H1 (cell line): ENCODE results near the gene OPRD1. TPM values are rescaled to one million over a fixed set of nuclear protein-coding genes. Genes with fewer than 3 reads are reported as not detected.

Experiments used
- ASH2L ChIP-seq: fragments of 200-600, 300-600 bp; sonication (generic); IDR thresholded peaks from one replicate; pipeline ENCODE4 v1.7.1; 2017; ENCODE audit warnings: low read length
- BCL11A ChIP-seq, 2 experiments: IDR thresholded peaks; one replicate each; pipeline ENCODE4 v1.6.1; 2011; ENCODE audit warnings: low read depth in 2 of 2, low read length in 2 of 2, mild to moderate bottlenecking in 2 of 2
- BRCA1 ChIP-seq: IDR thresholded peaks from 2 replicates; pipeline ENCODE4 v1.6.1; 2012; ENCODE audit warnings: low read depth, low read length, improper control_type of control experiment
- E2F6 ChIP-seq: IDR thresholded peaks from 2 replicates; pipeline ENCODE4 v1.6.1; 2012; ENCODE audit warnings: inconsistent platforms
- JUN ChIP-seq: IDR thresholded peaks from 2 replicates; pipeline ENCODE4 v1.6.1; 2011; ENCODE audit warnings: low read depth, mild to moderate bottlenecking, improper control_type of control experiment, low read length
- MAX ChIP-seq: IDR thresholded peaks from 2 replicates; pipeline ENCODE4 v1.6.1; 2012; ENCODE audit warnings: inconsistent platforms
- RNF2 ChIP-seq: fragments of 200-900, 300-1000 bp; sonication (generic); IDR thresholded peaks from 2 replicates; pipeline ENCODE4 v1.7.1; 2016; ENCODE audit warnings: borderline replicate concordance, low read depth, mild to moderate bottlenecking, antibody characterized with exemption, low read length; ENCODE audit not compliant: poor library complexity, severe bottlenecking; ENCODE audit errors: missing control alignments
- RXRA ChIP-seq: IDR thresholded peaks from 2 replicates; pipeline ENCODE4 v1.6.1; 2011; ENCODE audit warnings: low read depth, mild to moderate bottlenecking, low read length, moderate library complexity; ENCODE audit not compliant: insufficient read depth
- SIN3A ChIP-seq, 2 experiments: IDR thresholded peaks in 1 of 2; conservative IDR thresholded peaks in 1 of 2; 2 replicates each; pipeline ENCODE4 v1.6.1; 2011 to 2012; ENCODE audit warnings: low read length in 2 of 2, improper control_type of control experiment in 1 of 2, low read depth in 1 of 2, mild to moderate bottlenecking in 1 of 2
- SIRT6 ChIP-seq: IDR thresholded peaks from one replicate; pipeline ENCODE4 v1.7.1; 2012; ENCODE audit warnings: low read length, inconsistent platforms
- SP4 ChIP-seq: IDR thresholded peaks from 2 replicates; pipeline ENCODE4 v1.6.1; 2012; ENCODE audit warnings: low read length, inconsistent platforms
- SRF ChIP-seq: IDR thresholded peaks from 2 replicates; pipeline ENCODE4 v1.6.1; 2011; ENCODE audit warnings: mild to moderate bottlenecking, low read depth, low read length, moderate library complexity
- SUZ12 ChIP-seq: fragments of 200-600 bp; sonication (generic); IDR thresholded peaks from 2 replicates; pipeline ENCODE4 v1.6.1; 2012; ENCODE audit warnings: mild to moderate bottlenecking, inconsistent platforms, low read length, moderate library complexity, mixed read lengths
- TAF1 ChIP-seq: IDR thresholded peaks from 2 replicates; pipeline ENCODE4 v1.6.1; 2011; ENCODE audit warnings: mild to moderate bottlenecking, low read depth, low read length
- TCF12 ChIP-seq: IDR thresholded peaks from 2 replicates; pipeline ENCODE4 v1.6.1; 2011; ENCODE audit warnings: low read depth, mild to moderate bottlenecking, low read length
- TEAD4 ChIP-seq: IDR thresholded peaks from 2 replicates; pipeline ENCODE4 v1.6.1; 2012; ENCODE audit warnings: low read depth, low read length, inconsistent platforms, mixed read lengths
- USF2 ChIP-seq: IDR thresholded peaks from 2 replicates; pipeline ENCODE4 v1.6.1; 2011; ENCODE audit warnings: low read length, improper control_type of control experiment
- ZNF274 ChIP-seq: IDR thresholded peaks from 2 replicates; pipeline ENCODE4 v1.7.0; 2012; ENCODE audit warnings: low read length, borderline replicate concordance; ENCODE audit errors: extremely low read depth
- polyA plus RNA-seq, 7 experiments: library from polyadenylated mRNA; depleted of rRNA in 3 of 7; stranded (reverse) in 5 of 7; unstranded in 2 of 7; fragments of >200 nt in 5 of 7; fragments of 200-250 nt in 2 of 7; gene quantifications; 1 replicate in 5 of 7; 2 replicates in 1 of 7; 4 replicates in 1 of 7; pipeline versions ENCODE4 v1.2.1 to v1.2.3, GENCODE V29; 2011 to 2013; ENCODE audit warnings: missing spikeins in 2 of 7, mixed read lengths in 2 of 7
- total RNA-seq: library from RNA; stranded (reverse); fragmentation: NEBNext Ultra II Directional; extraction: Animal tissue kit (Norgen Biotek cat#: 25700); gene quantifications from 2 replicates; pipeline ENCODE4 v1.2.1, GENCODE V29; 2021

OPRD1 gene
- total and polyA plus RNA-seq, 2 of the 8 experiments (the other 6 are each of a cell fraction or from before 2014, with no cell fraction given): 2.6 to 3.7 TPM

GRCh38 chr1:28877132-28877781, 65.3 kb downstream of the OPRD1 start (continued):
- TF ChIP-seq RXRA (no peak), ASH2L (no peak), TCF12 (no peak), BRCA1 (no peak), TEAD4 (no peak), RNF2 (no peak), USF2 (no peak), JUN (no peak), ZNF274 (no peak), MAX (peak; percentile 55; the same call in 1 of the 2 replicates), E2F6 (no peak), TAF1 (no peak), SRF (no peak), SP4 (no peak), BCL11A (IDR thresholded peaks at IDR 0.05; ENCODE audit: low read depth in 2 of 2, low read length in 2 of 2) (no peak), SUZ12 (no peak), SIRT6 (no peak), SIN3A (conservative IDR thresholded peaks at IDR 0.05 in 1 of 2, IDR thresholded peaks at IDR 0.05 in 1 of 2; ENCODE audit: low read depth in 1 of 2, low read length in 2 of 2) (0 out of 4 replicates have a peak, but pooled peaks of 1 of the 2 experiments have one; percentile 39)
- TF ChIP-seq, all 59 proteins: peak for 5
